Mucosa of gallbladder (tissue), 1 donor: ENCODE data around the gene KRR1. TPM values are rescaled to one million over a fixed set of nuclear protein-coding genes. Genes with fewer than 3 reads are reported as not detected.
"Not testable (repeated sequence)": the region's sequence is repeated elsewhere in the genome, so short reads cannot be mapped to it uniquely, and the experiment has no call there.

Experiments used
- DNase-seq: peaks from one replicate; pipeline ENCODE4 v3.0.0-alpha.2; 2020; ENCODE audit warnings: low spot score
- total RNA-seq: library from RNA; stranded (reverse); gene quantifications from one replicate; pipeline ENCODE4 v1.2.1, GENCODE V29; 2021
- donor health status: DM: no; HTN: no; CAD: no.

KRR1 gene
- total RNA-seq, 1 donor from 2014 or later = 34.4 TPM

- DNase-seq = no peak
Measured at GRCh38 chr12:75477137-75477536, 34.3 kb downstream of the KRR1 start.

- DNase-seq = no peak
Measured at GRCh38 chr12:75476071-75476470, 35.3 kb downstream of the KRR1 start.

- no peak for DNase-seq
Measured at GRCh38 chr12:75474116-75474515, 37.3 kb downstream of the KRR1 start.

- DNase-seq = no peak
Measured at GRCh38 chr12:75471902-75472890, 39.2 kb downstream of the KRR1 start.

- no peak for DNase-seq
Measured at GRCh38 chr12:75460204-75460603, 51.2 kb downstream of the KRR1 start.

GRCh38 chr12:75459755-75460154 lies 51.7 kb downstream of the KRR1 start:
- DNase-seq = no peak

- not testable (repeated sequence) for DNase-seq
Measured at GRCh38 chr12:75457866-75458265, 53.5 kb downstream of the KRR1 start.

GRCh38 chr12:75457191-75457590 lies 54.2 kb downstream of the KRR1 start:
- no peak for DNase-seq

- DNase-seq = no peak
Measured at GRCh38 chr12:75455839-75456238, 55.6 kb downstream of the KRR1 start.

GRCh38 chr12:75452675-75453330 lies 58.6 kb downstream of the KRR1 start:
- no peak for DNase-seq

- DNase-seq = no peak
Measured at GRCh38 chr12:75447691-75448393, 63.6 kb downstream of the KRR1 start.

- DNase-seq = no peak
Measured at GRCh38 chr12:75446857-75447256, 64.6 kb downstream of the KRR1 start.

GRCh38 chr12:75445137-75445507 lies 66.3 kb downstream of the KRR1 start:
- DNase-seq = not testable (repeated sequence)

- no peak for DNase-seq
Measured at GRCh38 chr12:75444429-75445136, 66.8 kb downstream of the KRR1 start.

GRCh38 chr12:75443709-75444108 lies 67.7 kb downstream of the KRR1 start:
- DNase-seq = no peak

- DNase-seq = not testable (repeated sequence)
Measured at GRCh38 chr12:75442454-75442853, 69.0 kb downstream of the KRR1 start.

GRCh38 chr12:75441687-75442449 lies 69.5 kb downstream of the KRR1 start:
- not testable (repeated sequence) for DNase-seq
